Measurements from ENCODE around the gene OBSCN. TPM values are rescaled to one million over a fixed set of nuclear protein-coding genes. Genes with fewer than 3 reads are reported as not detected.

OBSCN gene
- total RNA-seq, 1 experiment from 2014 or later: 10.5 TPM

GRCh38 chr1:228404107-228404720 lies 196.4 kb downstream of the OBSCN start:
- H3K36me3 ChIP-seq (ENCODE audit: control insufficient read depth, insufficient read depth, low read length): no peaks in the 10 kb centered on the region
- BruUV-seq (replicated peaks): TSS peak; percentile 75
- CTCF ChIA-PET: no interaction called here
- no peak overlapping the region; the same call in 1 of the 2 replicates for H3K27ac ChIP-seq (ENCODE audit: low read length)
- TF ChIP-seq TCF7L2 (IDR thresholded peaks at IDR 0.05; ENCODE audit: low read depth, low read length) (no peak), CTCF (IDR thresholded peaks at IDR 0.05) (no peak), REST (IDR thresholded peaks at IDR 0.05; ENCODE audit: insufficient read depth in 1 of 2, low read depth in 2 of 2, low read length in 1 of 2) (no peak)
- H3K9me3 ChIP-seq (ENCODE audit: control insufficient read depth, insufficient read depth, low read depth, low read length): no peaks in the 10 kb centered on the region
- peak overlapping the region; percentile 90 to 93; a peak in 3 of 4 replicates for H3K4me3 ChIP-seq (ENCODE audit: low read depth in 2 of 2, low read length in 2 of 2)
- DNase-seq (ENCODE audit: low read depth, low spot score): no peak
- intact Hi-C loops (cut with micrococcal nuclease; ENCODE audit: unreplicated experiment): no loop called here
- in situ Hi-C loops (cut with HindIII; ENCODE audit: low pct_unique_long_range_greater_than_20kb, low sequenced_read_pairs): no loop called here
- H3K4me1 ChIP-seq (ENCODE audit: control insufficient read depth, insufficient read depth, low read length): peaks cover 20% of the 10 kb centered on the region
- POLR2A ChIA-PET: no interaction called here
- no peak for ATAC-seq
- no peaks in the 10 kb centered on the region for H3K27me3 ChIP-seq (ENCODE audit: control insufficient read depth, insufficient read depth, low read length)

GRCh38 chr1:228405200-228405978 lies 197.5 kb downstream of the OBSCN start:
- Histone ChIP-seq H3K27ac (ENCODE audit: low read length) (peak overlapping the region; percentile 93), H3K27me3 (ENCODE audit: control insufficient read depth, insufficient read depth, low read length) (no peaks in the 10 kb centered on the region), H3K4me1 (ENCODE audit: control insufficient read depth, insufficient read depth, low read length) (peaks cover 20% of the 10 kb centered on the region), H3K36me3 (ENCODE audit: control insufficient read depth, insufficient read depth, low read length) (no peaks in the 10 kb centered on the region), H3K9me3 (ENCODE audit: control insufficient read depth, insufficient read depth, low read depth, low read length) (no peaks in the 10 kb centered on the region), H3K4me3 (ENCODE audit: low read depth in 2 of 2, low read length in 2 of 2) (peak overlapping the region; percentile 90 to 93)
- intact Hi-C loops (cut with micrococcal nuclease; ENCODE audit: unreplicated experiment): no loop called here
- ChIA-PET POLR2A (interaction anchor here (0.6 kb wide), 1 partner anchor 406 kb away, joined by 3 read pairs; no protein-coding TSS in a partner anchor), CTCF (no interaction called here)
- in situ Hi-C loops (cut with HindIII; ENCODE audit: low pct_unique_long_range_greater_than_20kb, low sequenced_read_pairs): no loop called here
- no TSS peak for BruUV-seq (replicated peaks)
- TF ChIP-seq POLR2AphosphoS5 (IDR thresholded peaks at IDR 0.05; ENCODE audit: low read depth, low read length): no peak
- no peak for TF ChIP-seq CTCF (IDR thresholded peaks at IDR 0.05)
- TF ChIP-seq SIN3A (IDR thresholded peaks at IDR 0.05; ENCODE audit: borderline replicate concordance, insufficient read depth, low read depth, low read length): no peak
- TF ChIP-seq TCF7L2 (IDR thresholded peaks at IDR 0.05; ENCODE audit: low read depth, low read length): no peak
- no peak for TF ChIP-seq REST (IDR thresholded peaks at IDR 0.05; ENCODE audit: insufficient read depth in 1 of 2, low read depth in 2 of 2, low read length in 1 of 2)
- DNase-seq (ENCODE audit: low read depth, low spot score): no peak
- no peak for ATAC-seq
